ENCODE data around the gene WWC2.

The WWC2 gene

DNA sequence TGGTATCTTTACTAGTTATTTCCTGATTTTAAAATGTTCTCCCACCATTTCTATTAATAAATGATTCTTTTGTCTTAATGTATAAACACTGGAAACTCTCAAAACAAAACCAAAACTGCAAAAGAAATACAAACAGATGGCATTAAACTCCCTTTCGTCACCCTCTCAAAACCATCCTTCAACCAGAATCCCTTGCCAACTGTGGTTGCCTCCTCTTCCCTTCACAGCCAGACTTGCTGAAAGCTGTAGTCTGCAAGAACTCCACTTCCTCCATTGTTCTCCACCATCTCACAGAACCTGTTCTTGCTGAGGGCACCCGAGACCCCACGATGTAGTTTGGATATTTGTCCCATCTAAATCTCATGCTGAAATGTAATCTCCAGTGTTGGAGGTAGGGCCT lies 96.5 kb downstream of the WWC2 start:
- DNase-seq, result no peak
- Histone ChIP-seq H4K20me1 (ENCODE audit: insufficient read depth, low read length) (no peaks in the 10 kb centered on the region), H3K79me2 (ENCODE audit: insufficient read depth, low read length) (no peaks in the 10 kb centered on the region), H3K4me3 (ENCODE audit: low read depth in 1 of 2, low read length in 2 of 2) (no peak overlapping the region), H2AFZ (ENCODE audit: low read depth, low read length) (no peak overlapping the region), H3K27ac (ENCODE audit: low read length) (no peak overlapping the region), H3K4me2 (ENCODE audit: insufficient read depth, low read length) (no peak overlapping the region), H3K9ac (ENCODE audit: low read depth, low read length) (no peak overlapping the region), H3K4me1 (ENCODE audit: insufficient read depth, low read length) (no peaks in the 10 kb centered on the region), H3K27me3 (ENCODE audit: insufficient read depth, low read length, poor library complexity) (peaks cover 4% of the 10 kb centered on the region), H3K36me3 (ENCODE audit: insufficient read depth, low read length) (no peaks in the 10 kb centered on the region), H3K9me3 (ENCODE audit: insufficient read depth, low read length, severe bottlenecking) (no peaks in the 10 kb centered on the region)
- TF ChIP-seq, protein P1, sequence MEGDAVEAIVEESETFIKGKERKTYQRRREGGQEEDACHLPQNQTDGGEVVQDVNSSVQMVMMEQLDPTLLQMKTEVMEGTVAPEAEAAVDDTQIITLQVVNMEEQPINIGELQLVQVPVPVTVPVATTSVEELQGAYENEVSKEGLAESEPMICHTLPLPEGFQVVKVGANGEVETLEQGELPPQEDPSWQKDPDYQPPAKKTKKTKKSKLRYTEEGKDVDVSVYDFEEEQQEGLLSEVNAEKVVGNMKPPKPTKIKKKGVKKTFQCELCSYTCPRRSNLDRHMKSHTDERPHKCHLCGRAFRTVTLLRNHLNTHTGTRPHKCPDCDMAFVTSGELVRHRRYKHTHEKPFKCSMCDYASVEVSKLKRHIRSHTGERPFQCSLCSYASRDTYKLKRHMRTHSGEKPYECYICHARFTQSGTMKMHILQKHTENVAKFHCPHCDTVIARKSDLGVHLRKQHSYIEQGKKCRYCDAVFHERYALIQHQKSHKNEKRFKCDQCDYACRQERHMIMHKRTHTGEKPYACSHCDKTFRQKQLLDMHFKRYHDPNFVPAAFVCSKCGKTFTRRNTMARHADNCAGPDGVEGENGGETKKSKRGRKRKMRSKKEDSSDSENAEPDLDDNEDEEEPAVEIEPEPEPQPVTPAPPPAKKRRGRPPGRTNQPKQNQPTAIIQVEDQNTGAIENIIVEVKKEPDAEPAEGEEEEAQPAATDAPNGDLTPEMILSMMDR (IDR thresholded peaks at IDR 0.05; ENCODE audit: borderline replicate concordance, extremely low read depth, low read length, poor library complexity, severe bottlenecking), result no peak
- no peak for TF ChIP-seq EZH2 (IDR thresholded peaks at IDR 0.05; ENCODE audit: borderline replicate concordance, low read depth, low read length, severe bottlenecking)
- no peak for ATAC-seq (ENCODE audit: insufficient read depth, low read depth)

DNA sequence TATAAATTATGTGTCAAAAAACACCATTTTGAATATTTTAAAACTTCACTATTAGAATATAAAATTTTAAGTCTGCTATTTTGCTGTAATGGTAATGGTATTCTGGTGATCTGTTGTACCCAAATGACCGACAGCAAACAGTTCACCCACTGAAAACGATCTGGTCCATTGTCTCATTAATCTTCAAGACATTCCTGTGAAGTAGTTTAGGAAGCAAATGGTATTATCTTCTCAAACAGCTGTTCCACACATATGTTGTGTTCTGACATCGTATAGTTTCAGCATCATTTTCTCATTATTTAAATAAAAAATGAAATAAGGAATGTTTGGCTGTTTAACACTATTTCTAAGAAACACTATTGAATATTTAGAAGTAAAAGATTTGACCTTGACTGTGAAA lies 98.1 kb downstream of the WWC2 start:
- no peak overlapping the region for H3K4me2 ChIP-seq (ENCODE audit: insufficient read depth, low read length)
- ATAC-seq (ENCODE audit: insufficient read depth, low read depth), result no peak
- H3K79me2 ChIP-seq (ENCODE audit: insufficient read depth, low read length), result no peaks in the 10 kb centered on the region
- no peaks in the 10 kb centered on the region for H3K9me3 ChIP-seq (ENCODE audit: insufficient read depth, low read length, severe bottlenecking)
- H3K36me3 ChIP-seq (ENCODE audit: insufficient read depth, low read length), result no peaks in the 10 kb centered on the region
- H3K27me3 ChIP-seq (ENCODE audit: insufficient read depth, low read length, poor library complexity), result peaks cover 4% of the 10 kb centered on the region
- DNase-seq, result no peak
- no peak overlapping the region for H3K27ac ChIP-seq (ENCODE audit: low read length)
- H2AFZ ChIP-seq (ENCODE audit: low read depth, low read length), result no peak overlapping the region
- H3K4me3 ChIP-seq (ENCODE audit: low read depth in 1 of 2, low read length in 2 of 2), result no peak overlapping the region
- H4K20me1 ChIP-seq (ENCODE audit: insufficient read depth, low read length), result no peaks in the 10 kb centered on the region
- H3K4me1 ChIP-seq (ENCODE audit: insufficient read depth, low read length), result no peaks in the 10 kb centered on the region
- TF ChIP-seq, protein P1 (IDR thresholded peaks at IDR 0.05; ENCODE audit: borderline replicate concordance, extremely low read depth, low read length, poor library complexity, severe bottlenecking), result no peak
- no peak for TF ChIP-seq EZH2 (IDR thresholded peaks at IDR 0.05; ENCODE audit: borderline replicate concordance, low read depth, low read length, severe bottlenecking)
- H3K9ac ChIP-seq (ENCODE audit: low read depth, low read length), result no peak overlapping the region

DNA sequence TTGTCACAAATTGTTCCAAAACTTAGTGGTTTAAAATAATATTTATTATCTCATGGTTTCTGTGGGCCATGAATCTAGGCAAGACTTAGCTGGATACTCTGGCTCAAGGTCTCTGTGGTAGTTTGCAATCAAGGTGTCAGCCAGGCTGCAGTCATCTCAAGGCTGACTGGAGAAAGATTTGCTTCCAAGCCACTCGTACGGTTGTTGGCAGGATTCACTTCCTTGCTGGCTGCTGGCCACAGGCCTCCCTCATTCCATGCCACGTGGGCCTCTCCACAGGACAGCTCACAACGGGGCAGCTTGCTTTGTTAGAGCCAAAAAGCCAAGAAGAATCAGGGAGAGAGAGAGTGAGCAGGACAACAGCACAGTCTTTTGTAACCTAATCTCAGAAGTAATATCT lies 101.4 kb downstream of the WWC2 start:
- Histone ChIP-seq H3K36me3 (ENCODE audit: insufficient read depth, low read length) (no peaks in the 10 kb centered on the region), H3K9ac (ENCODE audit: low read depth, low read length) (no peak overlapping the region), H3K79me2 (ENCODE audit: insufficient read depth, low read length) (no peaks in the 10 kb centered on the region), H3K4me3 (ENCODE audit: low read depth in 1 of 2, low read length in 2 of 2) (no peak overlapping the region), H3K9me3 (ENCODE audit: insufficient read depth, low read length, severe bottlenecking) (no peaks in the 10 kb centered on the region), H3K27ac (ENCODE audit: low read length) (no peak overlapping the region), H4K20me1 (ENCODE audit: insufficient read depth, low read length) (no peaks in the 10 kb centered on the region), H3K27me3 (ENCODE audit: insufficient read depth, low read length, poor library complexity) (no peaks in the 10 kb centered on the region), H3K4me1 (ENCODE audit: insufficient read depth, low read length) (no peaks in the 10 kb centered on the region), H2AFZ (ENCODE audit: low read depth, low read length) (no peak overlapping the region), H3K4me2 (ENCODE audit: insufficient read depth, low read length) (no peak overlapping the region)
- ATAC-seq (ENCODE audit: insufficient read depth, low read depth) (no peak), DNase-seq (no peak)
- no peak for TF ChIP-seq EZH2 (IDR thresholded peaks at IDR 0.05; ENCODE audit: borderline replicate concordance, low read depth, low read length, severe bottlenecking)
- TF ChIP-seq, protein P1 (IDR thresholded peaks at IDR 0.05; ENCODE audit: borderline replicate concordance, extremely low read depth, low read length, poor library complexity, severe bottlenecking), result no peak

DNA sequence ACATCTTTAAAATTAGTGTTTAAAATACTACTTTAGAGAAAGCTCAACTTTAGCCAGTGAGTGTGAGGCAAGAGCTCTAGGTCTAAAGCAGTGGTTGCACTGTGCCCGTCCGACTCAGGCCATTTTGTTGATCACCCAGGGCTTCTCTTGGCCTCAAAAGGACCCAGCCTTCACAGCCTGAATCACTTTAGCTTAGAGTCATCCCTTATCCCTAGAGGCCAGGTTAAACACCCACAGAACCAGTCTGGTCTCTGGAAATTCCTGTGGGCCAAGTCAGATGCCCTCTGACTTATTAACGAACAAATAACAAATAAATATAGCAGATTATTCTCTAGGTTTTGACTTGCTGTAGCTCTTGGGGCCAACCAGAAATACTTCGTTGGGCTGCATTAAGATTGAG lies 102.3 kb downstream of the WWC2 start:
- TF ChIP-seq, protein P1 (IDR thresholded peaks at IDR 0.05; ENCODE audit: borderline replicate concordance, extremely low read depth, low read length, poor library complexity, severe bottlenecking), result no peak
- no peak for TF ChIP-seq EZH2 (IDR thresholded peaks at IDR 0.05; ENCODE audit: borderline replicate concordance, low read depth, low read length, severe bottlenecking)
- H3K27ac ChIP-seq (ENCODE audit: low read length), result no peak overlapping the region
- no peak for DNase-seq

More for the DNA sequence above, 102.3 kb downstream of the WWC2 start:
- ATAC-seq (ENCODE audit: insufficient read depth, low read depth), result no peak
- H3K9me3 ChIP-seq (ENCODE audit: insufficient read depth, low read length, severe bottlenecking), result no peaks in the 10 kb centered on the region
- no peaks in the 10 kb centered on the region for H4K20me1 ChIP-seq (ENCODE audit: insufficient read depth, low read length)
- no peaks in the 10 kb centered on the region for H3K79me2 ChIP-seq (ENCODE audit: insufficient read depth, low read length)
- no peak overlapping the region for H3K9ac ChIP-seq (ENCODE audit: low read depth, low read length)
- no peak overlapping the region for H3K4me2 ChIP-seq (ENCODE audit: insufficient read depth, low read length)
- H3K4me3 ChIP-seq (ENCODE audit: low read depth in 1 of 2, low read length in 2 of 2), result no peak overlapping the region
- H3K36me3 ChIP-seq (ENCODE audit: insufficient read depth, low read length), result no peaks in the 10 kb centered on the region
- no peaks in the 10 kb centered on the region for H3K27me3 ChIP-seq (ENCODE audit: insufficient read depth, low read length, poor library complexity)
- H2AFZ ChIP-seq (ENCODE audit: low read depth, low read length), result no peak overlapping the region
- H3K4me1 ChIP-seq (ENCODE audit: insufficient read depth, low read length), result no peaks in the 10 kb centered on the region
